Fibroblast of mammary gland (primary cell): ENCODE measurements around the gene HBD.

Experiments
- DNase-seq: peaks from one replicate; pipeline ENCODE4 v3.0.0-alpha.2; 2010; ENCODE audit warnings: low read depth
- H3K4me3 ChIP-seq: 2 replicates; pipeline ENCODE4 v1.5.1; 2011; ENCODE audit warnings: low read depth, mild to moderate bottlenecking, low read length, moderate library complexity; ENCODE audit not compliant: control insufficient read depth
- CTCF ChIP-seq: conservative IDR thresholded peaks from 2 replicates; pipeline ENCODE4 v1.5.1; 2011; ENCODE audit warnings: low read depth, low read length, inconsistent platforms; ENCODE audit not compliant: control insufficient read depth, insufficient read depth

Gene HBD

DNA sequence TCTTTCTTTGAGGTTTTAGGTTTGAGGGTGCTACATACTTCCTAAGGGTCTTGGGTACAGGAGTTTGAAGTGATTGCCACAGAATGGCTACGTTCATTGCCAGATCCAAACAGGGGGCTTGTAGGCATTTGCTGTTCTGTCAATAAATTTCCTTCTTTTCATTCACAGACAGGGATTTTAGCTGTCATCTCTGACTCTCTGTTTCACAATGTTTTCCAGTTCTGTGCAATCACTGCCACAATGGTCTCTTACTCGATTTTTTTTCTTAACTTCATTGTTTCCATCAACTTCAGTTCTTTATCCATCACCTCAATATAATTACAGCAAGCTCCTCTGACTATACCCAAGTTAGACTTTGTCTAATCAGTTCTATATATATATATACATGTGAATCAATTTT lies 6.2 kb upstream of the HBD start:
- TF ChIP-seq CTCF, result no peak
- no peak for DNase-seq
- H3K4me3 ChIP-seq, result no peak overlapping the region

- no peak overlapping the region for H3K4me3 ChIP-seq
- TF ChIP-seq CTCF, result no peak
Observed at GRCh38 chr11:5240056-5240455, 5.8 kb upstream of the HBD start.

DNA sequence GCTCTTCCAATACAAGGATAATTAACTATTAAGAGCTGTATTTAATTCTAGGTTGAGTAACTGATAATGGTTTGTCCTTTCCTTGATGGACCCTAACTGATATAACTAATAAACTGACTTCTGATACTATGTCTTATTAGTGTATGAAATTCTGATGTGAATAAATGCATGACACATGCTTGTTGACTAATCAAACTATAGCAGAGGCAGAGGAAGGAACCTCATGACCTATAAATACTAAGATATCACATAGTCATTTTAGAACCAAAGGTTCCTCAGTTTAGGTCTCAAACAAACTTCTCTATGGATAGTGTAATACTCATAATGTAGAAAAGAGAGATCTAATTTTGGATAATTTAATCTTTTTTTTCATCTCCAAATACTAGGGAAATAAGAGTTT lies 4.8 kb upstream of the HBD start:
- H3K4me3 ChIP-seq, result no peak overlapping the region
- no peak for DNase-seq
- TF ChIP-seq CTCF, result no peak

More at GRCh38 chr11:5240056-5240455, 5.8 kb upstream of the HBD start:
- no peak for DNase-seq

DNA sequence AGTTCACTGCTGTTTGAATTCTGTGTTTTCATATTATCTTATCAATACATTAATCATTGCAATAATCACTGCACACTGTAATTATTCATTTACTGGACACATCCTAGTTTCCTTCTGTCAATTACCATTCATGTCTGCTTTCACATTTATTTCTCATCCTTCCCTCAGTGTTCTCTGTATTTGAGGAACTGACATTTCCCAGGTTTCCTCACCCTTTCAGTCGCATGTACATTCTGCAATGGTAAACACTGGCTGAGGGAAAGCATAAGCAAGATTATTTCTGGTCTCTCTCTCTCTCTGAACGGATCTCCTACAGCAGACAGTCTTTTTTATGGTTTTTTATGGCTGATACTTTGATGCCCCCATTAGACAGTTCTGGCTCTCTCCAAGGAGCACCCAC lies 4.2 kb upstream of the HBD start:
- no peak for DNase-seq
- no peak for TF ChIP-seq CTCF
- no peak overlapping the region for H3K4me3 ChIP-seq

- TF ChIP-seq CTCF, result no peak
- no peak for DNase-seq
Observed at GRCh38 chr11:5237420-5237819, 3.1 kb upstream of the HBD start.

DNA sequence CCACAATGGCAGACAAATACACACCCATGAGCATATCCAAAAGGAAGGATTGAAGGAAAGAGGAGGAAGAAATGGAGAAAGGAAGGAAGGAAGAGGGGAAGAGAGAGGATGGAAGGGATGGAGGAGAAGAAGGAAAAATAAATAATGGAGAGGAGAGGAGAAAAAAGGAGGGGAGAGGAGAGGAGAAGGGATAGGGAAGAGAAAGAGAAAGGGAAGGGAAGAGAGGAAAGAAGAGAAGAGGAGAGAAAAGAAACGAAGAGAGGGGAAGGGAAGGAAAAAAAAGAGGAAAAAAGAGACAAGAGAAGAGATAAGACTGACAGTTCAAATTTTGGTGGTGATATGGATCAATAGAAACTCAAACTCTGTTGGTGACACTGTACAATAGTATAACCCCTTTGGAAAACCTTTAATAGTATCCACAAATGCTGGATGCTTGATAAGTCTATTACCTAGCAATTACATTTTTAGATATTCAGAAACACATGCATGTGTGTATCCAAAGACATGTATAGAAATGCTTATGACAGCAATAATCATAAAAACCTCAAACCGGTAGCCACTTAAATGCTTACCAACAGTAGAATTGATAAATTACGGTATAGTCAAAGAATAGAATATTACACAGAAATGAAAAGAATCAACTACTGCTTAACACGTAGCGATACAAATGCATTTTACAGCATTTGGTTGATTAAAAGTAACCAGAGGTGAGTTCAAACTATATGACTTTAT lies 1.2 kb upstream of the HBD start:
- no peak for TF ChIP-seq CTCF
- no peak overlapping the region for H3K4me3 ChIP-seq
- no peak for DNase-seq

More at GRCh38 chr11:5237420-5237819, 3.1 kb upstream of the HBD start:
- H3K4me3 ChIP-seq, result no peak overlapping the region

GRCh38 chr11:5233307-5233706 lies 976 bp downstream of the HBD start:
- no peak for TF ChIP-seq CTCF
- H3K4me3 ChIP-seq, result no peak overlapping the region
- DNase-seq, result no peak
